ENCODE results near the gene LINC00305. TPM values are rescaled to one million over a fixed set of nuclear protein-coding genes. Genes with fewer than 3 reads are reported as not detected.

The LINC00305 gene
- total and polyA plus RNA-seq, 2 donors (not counting 3 experiments of a cell fraction or from before 2014, with no cell fraction given): not detected

DNA sequence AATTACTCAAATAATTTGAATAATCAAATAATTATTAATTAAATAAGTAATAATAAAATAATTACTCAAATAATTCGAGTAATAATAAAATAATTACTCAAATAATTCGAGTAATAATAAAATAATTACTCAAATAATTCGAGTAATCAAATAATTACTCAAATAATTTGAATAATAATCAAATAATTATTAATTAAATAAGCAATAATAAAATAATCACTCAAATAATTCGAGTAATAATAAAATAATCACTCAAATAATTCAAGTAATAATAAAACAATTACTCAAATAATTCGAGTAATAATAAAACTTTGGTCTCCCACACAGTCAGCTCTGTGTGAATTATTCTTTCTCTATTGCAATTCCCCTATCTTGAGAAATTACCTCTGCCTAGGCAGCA, 30.0 kb upstream of the LINC00305 start:
- Histone ChIP-seq H3K4me2 (ENCODE audit: insufficient read depth, low read length) (no peak overlapping the region), H3K4me3 (replicated peaks in 1 of 3; ENCODE audit: insufficient read depth in 1 of 3, low read depth in 1 of 3, low read length in 3 of 3) (no peak overlapping the region), H4K20me1 (replicated peaks; ENCODE audit: control insufficient read depth, extremely low read depth, insufficient read depth, low read length) (no peaks in the 10 kb centered on the region), H2AFZ (ENCODE audit: low read depth, low read length) (no peak overlapping the region), H3K27ac (ENCODE audit: insufficient read depth, low read depth, low read length) (no peak overlapping the region), H3K4me1 (ENCODE audit: control insufficient read depth, extremely low read depth, insufficient read depth, low read length) (no peaks in the 10 kb centered on the region), H3K9me3 (replicated peaks; ENCODE audit: control insufficient read depth, insufficient read depth, low read length) (no peaks in the 10 kb centered on the region), H3K79me2 (ENCODE audit: control insufficient read depth, insufficient read depth, low read length) (no peaks in the 10 kb centered on the region), H3K27me3 (ENCODE audit: control insufficient read depth in 2 of 2, insufficient read depth in 2 of 2, low read length in 2 of 2) (no peaks in the 10 kb centered on the region), H3K9ac (replicated peaks; ENCODE audit: extremely low read depth, insufficient read depth, low read length) (no peak overlapping the region), H3K36me3 (ENCODE audit: control insufficient read depth in 2 of 2, extremely low read depth in 1 of 2, insufficient read depth in 2 of 2, low read length in 2 of 2) (no peaks in the 10 kb centered on the region), H3K9me1 (replicated peaks; ENCODE audit: control insufficient read depth, extremely low read depth, insufficient read depth, low read length) (no peaks in the 10 kb centered on the region)
- ChIA-PET POLR2A (no interaction called here), CTCF (interaction anchor here (1.6 kb wide), 1 partner anchor 14 kb away, joined by 3 read pairs; no protein-coding TSS in a partner anchor)
- intact Hi-C loops (cut with micrococcal nuclease): no loop called here
- DNase-seq (ENCODE audit: low read depth, low spot score) (no peak), FAIRE-seq (no peak)
- TF ChIP-seq POLR2AphosphoS5 (IDR thresholded peaks at IDR 0.05; ENCODE audit: insufficient read depth, low read depth, low read length): no peak
- BruUV-seq (replicated peaks): no TSS peak
- dilution Hi-C loops (cut with MboI; ENCODE audit: extremely low pct_ligation_motif_present, low sequenced_read_pairs): no loop called here

DNA sequence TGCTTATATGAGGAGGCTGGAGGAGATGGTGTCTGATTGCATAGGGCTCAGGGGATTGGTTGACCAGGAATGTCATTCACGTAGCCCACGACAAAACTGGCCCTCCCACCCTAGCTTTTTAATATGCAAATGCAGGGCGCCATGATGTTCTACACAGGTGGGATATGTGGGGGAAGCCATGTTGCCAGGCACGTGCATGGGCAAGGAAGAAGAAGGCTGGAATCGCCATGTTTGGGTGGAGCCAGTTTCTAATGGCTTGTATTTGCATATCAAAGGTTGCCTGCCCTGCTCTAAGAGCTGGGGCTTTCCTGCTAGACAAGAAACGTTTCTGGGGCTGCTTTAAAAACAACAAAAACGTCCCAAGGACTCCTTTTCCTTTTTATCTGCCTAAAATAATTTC, 26.5 kb upstream of the LINC00305 start:
- no peaks in the 10 kb centered on the region for H3K9me3 ChIP-seq (replicated peaks; ENCODE audit: control insufficient read depth, insufficient read depth, low read length)
- no TSS peak for BruUV-seq (replicated peaks)
- TF ChIP-seq MAX (IDR thresholded peaks at IDR 0.05; ENCODE audit: insufficient read depth, insufficient read length): no peak
- TF ChIP-seq JUN (IDR thresholded peaks at IDR 0.05; ENCODE audit: borderline replicate concordance, insufficient read depth, insufficient read length, low read depth): no peak
- TF ChIP-seq EZH2 (IDR thresholded peaks at IDR 0.05; ENCODE audit: borderline replicate concordance, low read depth, low read length, severe bottlenecking): no peak
- TF ChIP-seq, protein P1, sequence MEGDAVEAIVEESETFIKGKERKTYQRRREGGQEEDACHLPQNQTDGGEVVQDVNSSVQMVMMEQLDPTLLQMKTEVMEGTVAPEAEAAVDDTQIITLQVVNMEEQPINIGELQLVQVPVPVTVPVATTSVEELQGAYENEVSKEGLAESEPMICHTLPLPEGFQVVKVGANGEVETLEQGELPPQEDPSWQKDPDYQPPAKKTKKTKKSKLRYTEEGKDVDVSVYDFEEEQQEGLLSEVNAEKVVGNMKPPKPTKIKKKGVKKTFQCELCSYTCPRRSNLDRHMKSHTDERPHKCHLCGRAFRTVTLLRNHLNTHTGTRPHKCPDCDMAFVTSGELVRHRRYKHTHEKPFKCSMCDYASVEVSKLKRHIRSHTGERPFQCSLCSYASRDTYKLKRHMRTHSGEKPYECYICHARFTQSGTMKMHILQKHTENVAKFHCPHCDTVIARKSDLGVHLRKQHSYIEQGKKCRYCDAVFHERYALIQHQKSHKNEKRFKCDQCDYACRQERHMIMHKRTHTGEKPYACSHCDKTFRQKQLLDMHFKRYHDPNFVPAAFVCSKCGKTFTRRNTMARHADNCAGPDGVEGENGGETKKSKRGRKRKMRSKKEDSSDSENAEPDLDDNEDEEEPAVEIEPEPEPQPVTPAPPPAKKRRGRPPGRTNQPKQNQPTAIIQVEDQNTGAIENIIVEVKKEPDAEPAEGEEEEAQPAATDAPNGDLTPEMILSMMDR (IDR thresholded peaks at IDR 0.05; ENCODE audit: extremely low read depth in 1 of 2, insufficient read depth in 1 of 2, low read depth in 1 of 2, low read length in 2 of 2): no peak
- TF ChIP-seq GATA2 (IDR thresholded peaks at IDR 0.05; ENCODE audit: insufficient read depth, insufficient read length, low read depth, low read length): no peak
- no peak for TF ChIP-seq POLR2AphosphoS5 (IDR thresholded peaks at IDR 0.05; ENCODE audit: insufficient read depth, low read depth, low read length)
- no peak for TF ChIP-seq FOS (IDR thresholded peaks at IDR 0.05; ENCODE audit: borderline replicate concordance, insufficient read depth, low read length)
- no peak for TF ChIP-seq POLR2A (IDR thresholded peaks at IDR 0.05; ENCODE audit: low read depth, low read length)
- no peak for TF ChIP-seq MYC (IDR thresholded peaks at IDR 0.05; ENCODE audit: low read depth, low read length)
- H3K4me3 ChIP-seq (replicated peaks in 1 of 3; ENCODE audit: insufficient read depth in 1 of 3, low read depth in 1 of 3, low read length in 3 of 3): no peak overlapping the region
- H3K9me1 ChIP-seq (replicated peaks; ENCODE audit: control insufficient read depth, extremely low read depth, insufficient read depth, low read length): no peaks in the 10 kb centered on the region
- CTCF ChIA-PET: no interaction called here
- no peaks in the 10 kb centered on the region for H4K20me1 ChIP-seq (replicated peaks; ENCODE audit: control insufficient read depth, extremely low read depth, insufficient read depth, low read length)
- H2AFZ ChIP-seq (ENCODE audit: low read depth, low read length): no peak overlapping the region
- H3K27me3 ChIP-seq (ENCODE audit: control insufficient read depth in 2 of 2, insufficient read depth in 2 of 2, low read length in 2 of 2): no peaks in the 10 kb centered on the region
- no peak for DNase-seq (ENCODE audit: low read depth, low spot score)
- no peak overlapping the region for H3K4me2 ChIP-seq (ENCODE audit: insufficient read depth, low read length)
- H3K79me2 ChIP-seq (ENCODE audit: control insufficient read depth, insufficient read depth, low read length): no peaks in the 10 kb centered on the region
- no peaks in the 10 kb centered on the region for H3K36me3 ChIP-seq (ENCODE audit: control insufficient read depth in 2 of 2, extremely low read depth in 1 of 2, insufficient read depth in 2 of 2, low read length in 2 of 2)
- intact Hi-C loops (cut with micrococcal nuclease): no loop called here
- no peaks in the 10 kb centered on the region for H3K4me1 ChIP-seq (ENCODE audit: control insufficient read depth, extremely low read depth, insufficient read depth, low read length)
- no peak for FAIRE-seq
- H3K9ac ChIP-seq (replicated peaks; ENCODE audit: extremely low read depth, insufficient read depth, low read length): no peak overlapping the region
- dilution Hi-C loops (cut with MboI; ENCODE audit: extremely low pct_ligation_motif_present, low sequenced_read_pairs): no loop called here
- no peak overlapping the region for H3K27ac ChIP-seq (ENCODE audit: insufficient read depth, low read depth, low read length)
- POLR2A ChIA-PET: no interaction called here

All from endothelial cell of umbilical vein (primary cell).